ENCODE results near the gene COX7A2L.
"Not testable (repeated sequence)": the region's sequence is repeated elsewhere in the genome, so short reads cannot be mapped to it uniquely, and the experiment has no call there.

The COX7A2L gene

GRCh38 chr2:42360890-42361727 is at the start of gene COX7A2L:
Gene COX7A2L (minus strand): TSS chr2:42361217. CDS start chr2:42361161, 56 bp downstream.
- peak; percentile 93 for DNase-seq (ENCODE audit: low read depth, low spot score)
- H3K9ac ChIP-seq (ENCODE audit: insufficient read length, low read depth) = peak within 1 kb of the TSS; percentile 91
- no peaks in the 10 kb centered on the region for H3K4me1 ChIP-seq (ENCODE audit: insufficient read depth, insufficient read length)
- TF ChIP-seq SUZ12 (IDR thresholded peaks at IDR 0.05; ENCODE audit: extremely low read depth, insufficient read depth, insufficient read length) (no peak), ZNF274 (IDR thresholded peaks at IDR 0.05; ENCODE audit: low read depth, low read length) (no peak), YY1 (IDR thresholded peaks at IDR 0.05; ENCODE audit: insufficient read depth, insufficient read length) (no peak)
- H3K36me3 ChIP-seq (ENCODE audit: insufficient read depth, insufficient read length, low read length) = peaks cover 6% of the 10 kb centered on the region
- H3K9me3 ChIP-seq (ENCODE audit: insufficient read depth, low read length) = no peaks in the 10 kb centered on the region
- peaks cover 15% of the 10 kb centered on the region for H3K27me3 ChIP-seq (ENCODE audit: insufficient read depth, insufficient read length)
- H3K4me3 ChIP-seq (ENCODE audit: insufficient read length, low read depth) = peak within 1 kb of the TSS; percentile 99

- H3K27me3 ChIP-seq (ENCODE audit: insufficient read depth, insufficient read length) = no peaks in the 10 kb centered on the region
- H3K4me3 ChIP-seq (ENCODE audit: insufficient read length, low read depth) = no peak overlapping the region
- no peak for TF ChIP-seq ZNF274 (IDR thresholded peaks at IDR 0.05; ENCODE audit: low read depth, low read length)
- no peak for TF ChIP-seq SUZ12 (IDR thresholded peaks at IDR 0.05; ENCODE audit: extremely low read depth, insufficient read depth, insufficient read length)
- no peak for TF ChIP-seq YY1 (IDR thresholded peaks at IDR 0.05; ENCODE audit: insufficient read depth, insufficient read length)
- peaks cover 12% of the 10 kb centered on the region; the same call in 1 of the 2 replicates for H3K9me3 ChIP-seq (ENCODE audit: insufficient read depth, low read length)
- no peaks in the 10 kb centered on the region for H3K36me3 ChIP-seq (ENCODE audit: insufficient read depth, insufficient read length, low read length)
- H3K9ac ChIP-seq (ENCODE audit: insufficient read length, low read depth) = no peak overlapping the region
- DNase-seq (ENCODE audit: low read depth, low spot score) = no peak
- H3K4me1 ChIP-seq (ENCODE audit: insufficient read depth, insufficient read length) = no peaks in the 10 kb centered on the region
These were observed 47.0 kb upstream of the COX7A2L start for GRCh38 chr2:42408009-42408408.

DNA sequence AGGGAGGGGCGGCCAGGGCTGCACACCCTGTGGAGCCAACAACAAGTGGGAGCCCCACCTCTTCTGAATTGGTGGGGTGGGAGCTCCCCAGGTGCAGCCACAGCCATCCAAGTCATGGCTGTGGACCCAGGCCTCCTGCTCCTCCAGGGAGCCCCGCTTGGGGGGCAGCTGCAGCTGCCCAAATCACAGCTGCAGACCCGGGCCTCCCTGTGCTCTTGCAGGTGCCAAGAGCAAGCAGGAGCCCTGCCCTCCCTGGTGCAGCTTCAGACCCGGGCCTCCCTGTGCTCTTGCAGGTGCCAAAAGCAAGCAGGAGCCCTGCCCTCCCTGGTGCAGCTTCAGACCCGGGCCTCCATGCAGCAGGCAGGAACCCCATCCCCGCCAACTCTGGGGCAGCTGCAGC is 46.5 kb upstream of the COX7A2L start:
- Histone ChIP-seq H3K9me3 (ENCODE audit: insufficient read depth, low read length) (peaks cover 12% of the 10 kb centered on the region; the same call in 1 of the 2 replicates), H3K4me1 (ENCODE audit: insufficient read depth, insufficient read length) (no peaks in the 10 kb centered on the region), H3K9ac (ENCODE audit: insufficient read length, low read depth) (no peak overlapping the region), H3K36me3 (ENCODE audit: insufficient read depth, insufficient read length, low read length) (no peaks in the 10 kb centered on the region), H3K4me3 (ENCODE audit: insufficient read length, low read depth) (no peak overlapping the region), H3K27me3 (ENCODE audit: insufficient read depth, insufficient read length) (no peaks in the 10 kb centered on the region)
- DNase-seq (ENCODE audit: low read depth, low spot score) = no peak
- TF ChIP-seq SUZ12 (IDR thresholded peaks at IDR 0.05; ENCODE audit: extremely low read depth, insufficient read depth, insufficient read length) (no peak), ZNF274 (IDR thresholded peaks at IDR 0.05; ENCODE audit: low read depth, low read length) (no peak), YY1 (IDR thresholded peaks at IDR 0.05; ENCODE audit: insufficient read depth, insufficient read length) (no peak)

- no peaks in the 10 kb centered on the region for H3K27me3 ChIP-seq (ENCODE audit: insufficient read depth, insufficient read length)
- no peak for DNase-seq (ENCODE audit: low read depth, low spot score)
- peaks cover 12% of the 10 kb centered on the region; the same call in 1 of the 2 replicates for H3K9me3 ChIP-seq (ENCODE audit: insufficient read depth, low read length)
- TF ChIP-seq ZNF274 (IDR thresholded peaks at IDR 0.05; ENCODE audit: low read depth, low read length) (no peak), YY1 (IDR thresholded peaks at IDR 0.05; ENCODE audit: insufficient read depth, insufficient read length) (no peak), SUZ12 (IDR thresholded peaks at IDR 0.05; ENCODE audit: extremely low read depth, insufficient read depth, insufficient read length) (no peak)
- H3K4me3 ChIP-seq (ENCODE audit: insufficient read length, low read depth) = no peak overlapping the region
- no peaks in the 10 kb centered on the region for H3K36me3 ChIP-seq (ENCODE audit: insufficient read depth, insufficient read length, low read length)
- H3K4me1 ChIP-seq (ENCODE audit: insufficient read depth, insufficient read length) = no peaks in the 10 kb centered on the region
- no peak overlapping the region for H3K9ac ChIP-seq (ENCODE audit: insufficient read length, low read depth)
These were observed 43.7 kb upstream of the COX7A2L start for GRCh38 chr2:42404676-42405075.

- TF ChIP-seq SUZ12 (IDR thresholded peaks at IDR 0.05; ENCODE audit: extremely low read depth, insufficient read depth, insufficient read length) = no peak
- no peak for TF ChIP-seq YY1 (IDR thresholded peaks at IDR 0.05; ENCODE audit: insufficient read depth, insufficient read length)
- no peak for TF ChIP-seq ZNF274 (IDR thresholded peaks at IDR 0.05; ENCODE audit: low read depth, low read length)
- Histone ChIP-seq H3K9me3 (ENCODE audit: insufficient read depth, low read length) (no peaks in the 10 kb centered on the region), H3K4me1 (ENCODE audit: insufficient read depth, insufficient read length) (no peaks in the 10 kb centered on the region), H3K36me3 (ENCODE audit: insufficient read depth, insufficient read length, low read length) (no peaks in the 10 kb centered on the region), H3K27me3 (ENCODE audit: insufficient read depth, insufficient read length) (no peaks in the 10 kb centered on the region), H3K9ac (ENCODE audit: insufficient read length, low read depth) (no peak overlapping the region), H3K4me3 (ENCODE audit: insufficient read length, low read depth) (no peak overlapping the region)
- no peak for DNase-seq (ENCODE audit: low read depth, low spot score)
These were observed 40.8 kb upstream of the COX7A2L start for GRCh38 chr2:42401773-42402172.

- H3K36me3 ChIP-seq (ENCODE audit: insufficient read depth, insufficient read length, low read length); H3K9ac ChIP-seq (ENCODE audit: insufficient read length, low read depth); H3K4me1 ChIP-seq (ENCODE audit: insufficient read depth, insufficient read length); DNase-seq (ENCODE audit: low read depth, low spot score); H3K4me3 ChIP-seq (ENCODE audit: insufficient read length, low read depth); H3K9me3 ChIP-seq (ENCODE audit: insufficient read depth, low read length); H3K27me3 ChIP-seq (ENCODE audit: insufficient read depth, insufficient read length): not testable (repeated sequence)
These were observed 37.0 kb upstream of the COX7A2L start for GRCh38 chr2:42398052-42398451.

DNA sequence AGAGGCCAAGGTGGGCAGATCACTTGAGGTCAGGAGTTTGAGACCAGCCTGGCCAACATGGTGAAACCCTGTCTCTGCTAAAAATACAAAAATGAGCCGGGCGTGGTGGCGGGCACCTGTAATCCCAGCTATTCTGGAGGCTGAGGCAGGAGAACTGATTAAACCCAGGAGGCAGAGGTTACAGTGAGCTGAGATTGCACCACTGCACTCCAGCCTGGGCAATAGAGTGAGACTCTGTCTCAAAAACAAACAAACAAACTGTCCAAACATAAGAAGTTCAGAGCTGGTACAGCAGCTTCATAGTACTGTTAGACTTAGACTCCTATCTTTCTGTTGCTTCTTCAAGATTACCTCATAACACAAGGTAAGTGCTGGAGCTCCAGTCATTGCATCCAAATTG is 32.3 kb upstream of the COX7A2L start:
- not testable (repeated sequence) for H3K4me3 ChIP-seq (ENCODE audit: insufficient read length, low read depth); H3K4me1 ChIP-seq (ENCODE audit: insufficient read depth, insufficient read length)
- H3K9me3 ChIP-seq (ENCODE audit: insufficient read depth, low read length) = peaks cover 10% of the 10 kb centered on the region

More for the DNA sequence above, 32.3 kb upstream of the COX7A2L start:
- not testable (repeated sequence) for H3K9ac ChIP-seq (ENCODE audit: insufficient read length, low read depth); H3K36me3 ChIP-seq (ENCODE audit: insufficient read depth, insufficient read length, low read length); DNase-seq (ENCODE audit: low read depth, low spot score); H3K27me3 ChIP-seq (ENCODE audit: insufficient read depth, insufficient read length)

All from NT2/D1 (cell line).